C4-2B (cell line): ENCODE results near the gene GALNT14.

Experiments used
- H3K27ac ChIP-seq: fragments of 450-650 bp; 2 replicates; pipeline ENCODE4 v1.5.1; 2017
- ZFX ChIP-seq: fragments of 450-650 bp; IDR thresholded peaks from 2 replicates; pipeline ENCODE4 v1.6.1; 2017
- TF ChIP-seq, protein P1 (sequence below): fragments of 450-650 bp; conservative IDR thresholded peaks from 2 replicates; pipeline ENCODE4 v1.5.1; 2017; ENCODE audit warnings: mild to moderate bottlenecking

Gene GALNT14

DNA sequence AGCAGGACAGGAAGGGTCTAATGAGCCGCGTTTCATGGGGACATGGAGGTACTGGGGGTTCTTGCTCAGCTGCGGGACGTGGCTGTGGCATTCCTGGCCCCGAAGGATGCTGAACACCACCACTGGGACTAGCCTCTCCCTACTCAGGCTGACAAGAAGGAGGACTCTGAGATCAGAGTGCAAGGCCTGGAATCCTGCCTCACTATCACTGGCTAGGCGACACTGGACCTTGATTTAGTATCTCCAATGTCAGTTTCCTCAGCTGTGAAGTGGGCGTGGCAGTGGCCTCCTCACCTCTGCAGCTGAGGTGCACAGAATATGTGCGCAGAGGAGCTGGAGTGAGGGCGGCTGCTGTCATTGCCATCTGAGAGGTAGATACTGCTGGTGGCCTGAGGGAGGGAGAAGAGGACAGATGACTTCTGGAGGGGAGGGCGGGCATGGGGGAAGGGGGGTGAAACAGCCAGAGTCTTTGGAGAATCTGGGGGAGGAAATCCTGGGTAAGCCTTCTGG, 173.2 kb downstream of the GALNT14 start:
- TF ChIP-seq, protein P1, sequence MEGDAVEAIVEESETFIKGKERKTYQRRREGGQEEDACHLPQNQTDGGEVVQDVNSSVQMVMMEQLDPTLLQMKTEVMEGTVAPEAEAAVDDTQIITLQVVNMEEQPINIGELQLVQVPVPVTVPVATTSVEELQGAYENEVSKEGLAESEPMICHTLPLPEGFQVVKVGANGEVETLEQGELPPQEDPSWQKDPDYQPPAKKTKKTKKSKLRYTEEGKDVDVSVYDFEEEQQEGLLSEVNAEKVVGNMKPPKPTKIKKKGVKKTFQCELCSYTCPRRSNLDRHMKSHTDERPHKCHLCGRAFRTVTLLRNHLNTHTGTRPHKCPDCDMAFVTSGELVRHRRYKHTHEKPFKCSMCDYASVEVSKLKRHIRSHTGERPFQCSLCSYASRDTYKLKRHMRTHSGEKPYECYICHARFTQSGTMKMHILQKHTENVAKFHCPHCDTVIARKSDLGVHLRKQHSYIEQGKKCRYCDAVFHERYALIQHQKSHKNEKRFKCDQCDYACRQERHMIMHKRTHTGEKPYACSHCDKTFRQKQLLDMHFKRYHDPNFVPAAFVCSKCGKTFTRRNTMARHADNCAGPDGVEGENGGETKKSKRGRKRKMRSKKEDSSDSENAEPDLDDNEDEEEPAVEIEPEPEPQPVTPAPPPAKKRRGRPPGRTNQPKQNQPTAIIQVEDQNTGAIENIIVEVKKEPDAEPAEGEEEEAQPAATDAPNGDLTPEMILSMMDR: no peak
- no peak for TF ChIP-seq ZFX
- H3K27ac ChIP-seq: no peak overlapping the region

DNA sequence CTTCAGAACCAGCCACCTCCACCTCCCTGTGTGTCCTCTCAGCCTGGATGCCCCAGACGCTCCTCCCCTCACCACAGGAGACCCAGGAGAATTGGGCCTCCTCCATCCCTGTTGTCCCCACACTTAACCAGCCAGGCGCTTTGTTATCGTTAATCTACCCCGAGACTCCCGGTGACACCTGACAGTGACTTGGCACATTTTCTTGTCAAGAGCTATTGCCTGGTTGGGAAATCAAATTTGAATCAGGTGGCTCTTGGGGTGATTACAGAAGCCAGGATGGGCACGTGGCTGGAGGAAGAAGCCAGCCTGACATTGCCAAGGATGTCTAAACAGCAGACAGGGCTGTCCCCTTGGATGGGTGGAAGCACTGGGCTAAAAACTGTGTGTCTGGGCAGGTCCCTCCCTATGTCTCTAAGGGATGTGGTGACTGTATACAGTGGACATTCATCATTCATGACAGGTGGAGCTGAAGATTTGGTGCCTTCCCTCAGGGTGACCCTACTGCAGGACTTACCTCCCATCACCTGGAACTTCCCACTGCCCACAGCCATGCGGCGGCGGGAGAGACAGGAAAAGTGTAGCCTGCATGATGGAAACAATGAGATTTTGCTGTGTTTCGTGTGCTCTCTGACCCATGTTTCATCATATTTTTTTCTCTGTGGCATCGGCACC, 173.8 kb downstream of the GALNT14 start:
- H3K27ac ChIP-seq: no peak overlapping the region
- TF ChIP-seq, protein P1: no peak
- no peak for TF ChIP-seq ZFX

DNA sequence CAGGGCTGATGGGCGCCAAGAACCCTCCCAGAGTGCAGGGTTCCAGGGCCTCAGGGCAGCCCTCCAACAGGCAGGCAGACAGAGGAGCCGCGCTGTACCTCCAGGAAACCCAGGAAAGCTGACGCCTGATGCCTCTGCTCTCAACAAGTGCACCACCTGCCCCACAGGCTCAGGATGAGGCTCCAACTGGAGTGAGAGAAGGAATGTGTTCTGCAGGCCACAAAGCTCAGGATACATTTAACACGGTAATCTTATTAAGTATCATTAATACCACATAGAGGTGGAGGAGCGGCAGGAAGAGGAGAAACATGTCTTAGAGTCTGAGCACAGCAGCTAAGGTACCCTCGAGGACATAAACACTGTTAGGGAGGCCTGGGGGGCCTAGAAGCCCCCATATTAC, 175.1 kb downstream of the GALNT14 start:
- TF ChIP-seq, protein P1: no peak
- no peak for TF ChIP-seq ZFX
- no peak overlapping the region for H3K27ac ChIP-seq

DNA sequence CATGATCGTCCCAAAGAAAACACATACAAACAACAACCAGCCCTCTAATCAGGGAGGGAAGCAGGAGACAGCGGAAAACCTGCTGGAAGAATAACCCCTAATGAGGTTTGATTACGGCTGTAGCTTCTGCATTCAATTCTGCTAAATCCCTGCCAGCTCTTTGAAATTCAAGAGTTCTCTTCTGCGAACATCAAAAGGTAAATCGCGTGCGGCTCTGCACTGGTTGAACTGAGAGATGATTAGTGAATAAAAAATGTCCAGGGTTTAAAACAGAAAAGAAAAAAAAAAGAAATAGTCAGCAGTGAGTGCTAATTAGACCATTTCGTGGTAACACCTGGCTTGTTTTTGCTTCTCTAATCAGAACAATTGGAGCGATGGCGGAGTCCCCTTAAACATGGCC, 178.0 kb downstream of the GALNT14 start:
- TF ChIP-seq, protein P1: no peak
- TF ChIP-seq ZFX: no peak
- H3K27ac ChIP-seq: no peak overlapping the region

DNA sequence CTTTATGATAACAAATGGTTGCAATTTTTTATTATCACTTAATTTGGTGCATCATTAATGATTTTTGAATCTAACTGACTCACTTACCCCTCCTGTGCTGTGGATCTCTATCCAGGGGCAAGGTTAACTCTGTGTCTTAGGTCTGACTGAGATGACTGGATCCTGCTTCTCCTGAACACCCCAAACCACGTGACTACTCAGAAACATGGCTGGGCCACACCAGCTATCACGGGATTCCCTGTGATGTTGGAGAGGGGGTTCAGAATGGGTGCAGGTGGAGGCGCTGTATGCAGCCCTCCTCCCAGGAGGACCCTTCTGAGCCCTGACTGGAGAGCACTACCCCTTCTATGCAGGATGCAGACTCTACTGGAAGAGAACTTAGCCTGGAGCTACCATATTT, 178.6 kb downstream of the GALNT14 start:
- no peak overlapping the region for H3K27ac ChIP-seq
- TF ChIP-seq ZFX: no peak
- TF ChIP-seq, protein P1: no peak

DNA sequence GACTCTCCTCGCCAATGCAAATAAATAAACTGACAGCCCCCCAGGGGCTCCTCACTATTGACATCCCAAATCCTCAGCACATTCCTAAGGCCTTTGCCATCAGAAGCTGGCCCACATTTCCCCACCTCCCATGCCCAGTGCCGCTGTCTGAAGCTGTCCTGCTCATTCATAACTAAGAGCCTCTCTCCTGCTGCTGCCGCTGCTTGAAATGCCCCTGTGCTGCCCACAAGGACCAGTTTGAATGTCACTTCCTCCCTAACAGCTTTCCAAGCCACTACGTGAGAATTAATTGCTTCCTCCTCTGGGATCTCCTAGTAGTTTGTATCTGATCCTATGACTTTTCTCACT, 179.3 kb downstream of the GALNT14 start:
- H3K27ac ChIP-seq: no peak overlapping the region
- TF ChIP-seq, protein P1: no peak
- no peak for TF ChIP-seq ZFX

DNA sequence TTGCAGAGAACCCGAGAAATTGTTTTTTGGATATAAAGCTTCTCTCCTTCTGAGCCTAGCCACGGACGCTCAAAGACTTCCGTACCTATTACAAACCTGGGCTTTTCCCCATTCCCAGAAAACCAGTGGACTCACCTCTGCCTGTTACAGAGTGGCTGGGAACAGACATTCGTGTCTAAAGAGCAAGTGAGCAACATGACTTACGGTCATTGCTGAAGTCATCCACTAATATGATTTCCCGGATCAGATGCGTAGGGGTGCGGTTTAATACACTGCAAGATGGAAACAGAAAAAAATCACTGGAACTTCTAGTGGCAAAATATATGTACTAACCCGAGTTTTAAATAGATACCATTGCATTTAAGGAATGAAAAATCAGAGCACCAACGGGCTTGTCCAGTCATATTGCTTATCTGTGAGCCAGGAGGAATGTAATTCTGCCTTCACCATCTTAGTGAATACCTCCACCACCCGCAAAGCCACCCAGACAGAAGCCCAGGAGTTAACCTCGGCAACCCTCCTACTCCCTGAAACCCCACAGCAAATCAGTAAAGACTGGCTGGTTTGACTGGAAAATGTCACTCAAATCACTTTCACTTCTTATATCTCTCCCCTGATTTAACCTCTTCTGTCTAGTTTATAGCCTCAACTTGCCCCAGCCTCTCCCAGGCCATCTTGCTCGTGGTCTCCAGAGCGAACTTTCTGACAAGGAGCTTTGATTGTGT, 179.9 kb downstream of the GALNT14 start:
- no peak overlapping the region for H3K27ac ChIP-seq
- TF ChIP-seq ZFX: no peak
- TF ChIP-seq, protein P1: no peak
